Embryonic facial prominence (tissue), 1 donor: ENCODE results near the gene ATP6V1A.

Experiments
- DNase-seq: peaks from one replicate; pipeline ENCODE4 v3.0.0-alpha.2; 2016; ENCODE audit errors: extremely low spot score

ATP6V1A gene

GRCh38 chr3:113747283-113748046 is 630 bp downstream of the ATP6V1A start:
- DNase-seq = no peak

GRCh38 chr3:113751141-113751540 is 4.3 kb downstream of the ATP6V1A start:
- no peak for DNase-seq

GRCh38 chr3:113753376-113753985 is 6.6 kb downstream of the ATP6V1A start:
- DNase-seq = no peak

GRCh38 chr3:113754494-113755159 is 7.8 kb downstream of the ATP6V1A start:
- no peak for DNase-seq

- no peak for DNase-seq
Observed at GRCh38 chr3:113758389-113759024, 11.7 kb downstream of the ATP6V1A start.

- DNase-seq = no peak
Observed at GRCh38 chr3:113764698-113765097, 17.9 kb downstream of the ATP6V1A start.

- no peak for DNase-seq
Observed at GRCh38 chr3:113769551-113769950, 22.7 kb downstream of the ATP6V1A start.

- DNase-seq = no peak
Observed at GRCh38 chr3:113771993-113772392, 25.2 kb downstream of the ATP6V1A start.

GRCh38 chr3:113773381-113773780 is 26.5 kb downstream of the ATP6V1A start:
- DNase-seq = no peak

GRCh38 chr3:113775516-113775915 is 28.7 kb downstream of the ATP6V1A start:
- DNase-seq = no peak

- no peak for DNase-seq
Observed at GRCh38 chr3:113776564-113776963, 29.7 kb downstream of the ATP6V1A start.

- DNase-seq = peak; percentile 21
Observed at GRCh38 chr3:113783463-113783862, 36.6 kb downstream of the ATP6V1A start.

GRCh38 chr3:113783980-113784379 is 37.1 kb downstream of the ATP6V1A start:
- DNase-seq = no peak

GRCh38 chr3:113791381-113791780 is 44.5 kb downstream of the ATP6V1A start:
- DNase-seq = no peak

GRCh38 chr3:113794526-113794925 is 47.7 kb downstream of the ATP6V1A start:
- no peak for DNase-seq

- no peak for DNase-seq
Observed at GRCh38 chr3:113795693-113796092, 48.9 kb downstream of the ATP6V1A start.

GRCh38 chr3:113802795-113803455 is 56.1 kb downstream of the ATP6V1A start:
- no peak for DNase-seq

GRCh38 chr3:113804661-113805060 is 57.8 kb downstream of the ATP6V1A start:
- no peak for DNase-seq

- DNase-seq = no peak
Observed at GRCh38 chr3:113805249-113805648, 58.4 kb downstream of the ATP6V1A start.

- DNase-seq = no peak
Observed at GRCh38 chr3:113812854-113813253, 66.0 kb downstream of the ATP6V1A start.

GRCh38 chr3:113819866-113820265 is 73.0 kb downstream of the ATP6V1A start:
- no peak for DNase-seq

GRCh38 chr3:113825090-113825489 is 78.3 kb downstream of the ATP6V1A start:
- no peak for DNase-seq
